ENCODE results near the gene DNAAF3.

DNA sequence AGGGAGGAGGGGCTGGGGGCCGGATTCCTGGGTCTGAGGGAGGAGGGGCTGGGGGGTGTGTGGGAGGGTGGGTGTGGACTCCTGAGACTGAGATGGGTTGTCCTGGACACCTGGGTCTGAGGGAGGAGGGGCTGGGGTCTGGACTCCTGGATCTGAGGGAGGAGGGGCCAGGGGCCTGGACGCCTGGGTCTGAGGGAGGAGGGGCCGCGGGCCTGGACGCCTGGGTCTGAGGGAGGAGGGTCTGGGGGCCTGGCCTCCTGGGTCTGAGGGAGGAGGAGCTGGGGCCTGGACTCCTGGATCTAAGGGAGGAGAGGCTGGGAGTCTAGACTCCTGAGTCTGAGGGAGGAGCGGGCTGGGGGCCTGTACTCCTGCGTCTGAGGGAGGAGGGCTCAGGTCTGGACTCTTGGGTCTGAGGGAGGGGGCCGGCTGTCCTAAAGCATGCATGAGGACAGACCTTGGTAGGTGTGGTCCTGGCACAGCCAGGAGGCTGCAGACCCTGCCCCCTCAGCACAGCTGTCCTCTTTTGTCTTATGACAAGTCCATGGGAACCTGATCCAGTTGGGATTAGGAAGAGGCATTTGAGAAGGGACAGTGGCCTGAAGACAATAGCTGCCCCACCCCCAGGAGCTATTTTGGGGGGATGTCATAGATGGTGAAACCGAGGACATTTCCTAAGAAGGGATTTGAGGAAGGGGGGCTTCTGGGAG lies 18.7 kb downstream of the DNAAF3 start:
- TF ChIP-seq EZH2 (IDR thresholded peaks at IDR 0.05) = no peak
- TF ChIP-seq, protein P1, sequence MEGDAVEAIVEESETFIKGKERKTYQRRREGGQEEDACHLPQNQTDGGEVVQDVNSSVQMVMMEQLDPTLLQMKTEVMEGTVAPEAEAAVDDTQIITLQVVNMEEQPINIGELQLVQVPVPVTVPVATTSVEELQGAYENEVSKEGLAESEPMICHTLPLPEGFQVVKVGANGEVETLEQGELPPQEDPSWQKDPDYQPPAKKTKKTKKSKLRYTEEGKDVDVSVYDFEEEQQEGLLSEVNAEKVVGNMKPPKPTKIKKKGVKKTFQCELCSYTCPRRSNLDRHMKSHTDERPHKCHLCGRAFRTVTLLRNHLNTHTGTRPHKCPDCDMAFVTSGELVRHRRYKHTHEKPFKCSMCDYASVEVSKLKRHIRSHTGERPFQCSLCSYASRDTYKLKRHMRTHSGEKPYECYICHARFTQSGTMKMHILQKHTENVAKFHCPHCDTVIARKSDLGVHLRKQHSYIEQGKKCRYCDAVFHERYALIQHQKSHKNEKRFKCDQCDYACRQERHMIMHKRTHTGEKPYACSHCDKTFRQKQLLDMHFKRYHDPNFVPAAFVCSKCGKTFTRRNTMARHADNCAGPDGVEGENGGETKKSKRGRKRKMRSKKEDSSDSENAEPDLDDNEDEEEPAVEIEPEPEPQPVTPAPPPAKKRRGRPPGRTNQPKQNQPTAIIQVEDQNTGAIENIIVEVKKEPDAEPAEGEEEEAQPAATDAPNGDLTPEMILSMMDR (IDR thresholded peaks at IDR 0.05) = no peak
- TF ChIP-seq EZH2phosphoT487 (IDR thresholded peaks at IDR 0.05) = no peak

Measured in neural progenitor cell (in vitro differentiated cells).